ENCODE results near the gene WNK1.

Gene WNK1

GRCh38 chr12:946631-947030 is 194.3 kb downstream of the WNK1 start:
- DNase-seq (ENCODE audit: low spot score) (no peak), FAIRE-seq (no peak)

- no peak for FAIRE-seq
- no peak for DNase-seq (ENCODE audit: low spot score)
Observed at GRCh38 chr12:948238-948637, 195.9 kb downstream of the WNK1 start.

- FAIRE-seq, result peak; percentile 85
- peak; percentile 95 for DNase-seq (ENCODE audit: low spot score)
Observed at GRCh38 chr12:949453-950191, 197.2 kb downstream of the WNK1 start, which contains the start of gene RAD52. Gene RAD52 (minus strand): TSS chr12:949694. CDS start chr12:933058, 16,636 bp downstream.

- no peak for DNase-seq (ENCODE audit: low spot score)
- no peak for FAIRE-seq
Observed at GRCh38 chr12:951176-951575, 198.8 kb downstream of the WNK1 start.

- DNase-seq (ENCODE audit: low spot score), result peak; percentile 28
- no peak for FAIRE-seq
Observed at GRCh38 chr12:953776-954175, 201.4 kb downstream of the WNK1 start.

GRCh38 chr12:954741-955140 is 202.4 kb downstream of the WNK1 start:
- FAIRE-seq (no peak), DNase-seq (ENCODE audit: low spot score) (no peak)

GRCh38 chr12:955939-956338 is 203.6 kb downstream of the WNK1 start:
- FAIRE-seq, result no peak
- DNase-seq (ENCODE audit: low spot score), result no peak

- DNase-seq (ENCODE audit: low spot score) (no peak), FAIRE-seq (no peak)
Observed at GRCh38 chr12:958588-959123, 206.3 kb downstream of the WNK1 start.
